GM12878 (cell line): ENCODE data around the gene SORBS1. TPM values are rescaled to one million over a fixed set of nuclear protein-coding genes. Genes with fewer than 3 reads are reported as not detected.

Source experiments
- ATAC-seq: fragments of 200-7000 bp; cut with Tn5 transposase; 3 replicates; pipeline ENCODE4 v1.9.1; 2020; ENCODE audit warnings: mild to moderate bottlenecking, moderate library complexity
- BruUV-seq: library from RNA; stranded (reverse); fragments of 400-500 nt; replicated peaks from 2 replicates; lab custom pipeline; 2021; lab: Mats Ljungman, UMichigan
- CTCF ChIA-PET: fragments of 300-600 bp; sonication (Branson Sonifier 250); formaldehyde crosslinking; extraction: SDS; loops from one replicate; lab custom pipeline; 2021; ENCODE audit warnings: inconsistent platforms; lab: Yijun Ruan, JAX
- POLR2A ChIA-PET: fragments of 350-600 bp; formaldehyde crosslinking; extraction: SDS; loops from one replicate; lab custom pipeline; 2021; ENCODE audit warnings: inconsistent platforms; lab: Charles Lee
- RAD21 ChIA-PET: fragments of 300-600 bp; sonication (Branson Sonifier 250); formaldehyde crosslinking; loops from one replicate; lab custom pipeline; 2023; ENCODE audit warnings: antibody characterized with exemption; ENCODE audit not compliant: unreplicated experiment; lab: Charles Lee
- SMC1A ChIA-PET: fragments of 300-600 bp; sonication (Branson Sonifier 250); formaldehyde crosslinking; loops from one replicate; lab custom pipeline; 2023; ENCODE audit not compliant: unreplicated experiment, uncharacterized antibody; lab: Charles Lee
- DNase-seq: peaks from one replicate; pipeline ENCODE4 v3.0.0-alpha.2; 2011; ENCODE audit warnings: low read depth, low spot score
- FAIRE-seq: peaks from 3 replicates; lab custom pipeline; 2011; peaks lifted over from hg19 to GRCh38; lab: Jason Lieb, UNC
- H2AFZ ChIP-seq: 2 replicates; pipeline ENCODE4 v1.6.0; 2011; ENCODE audit warnings: low read depth, low read length, control low read depth; ENCODE audit not compliant: control insufficient read depth
- H3K27ac ChIP-seq: 2 replicates; pipeline ENCODE4 v1.5.1; 2011; ENCODE audit warnings: control low read depth; ENCODE audit not compliant: control insufficient read depth, insufficient read depth
- H3K27me3 ChIP-seq, 2 experiments: replicated peaks in 1 of 2; 2 replicates each; pipeline versions ENCODE4 v1.6.0 to v1.6.1; 2011; ENCODE audit warnings: low read length in 1 of 2; ENCODE audit not compliant: control insufficient read depth in 2 of 2, insufficient read depth in 2 of 2
- H3K36me3 ChIP-seq, 2 experiments: 2 replicates each; pipeline ENCODE4 v1.5.1; 2011; ENCODE audit warnings: low read length in 1 of 2; ENCODE audit not compliant: control insufficient read depth in 2 of 2, insufficient read depth in 2 of 2
- H3K4me1 ChIP-seq: 2 replicates; pipeline ENCODE4 v1.6.1; 2011; ENCODE audit warnings: mild to moderate bottlenecking, low read length, moderate library complexity, mixed read lengths; ENCODE audit not compliant: control insufficient read depth, insufficient read depth
- H3K4me2 ChIP-seq: 2 replicates; pipeline ENCODE4 v1.6.0; 2011; ENCODE audit warnings: control low read depth; ENCODE audit not compliant: control insufficient read depth, insufficient read depth
- H3K4me3 ChIP-seq: fragments of 200-600 bp; sonication (generic); 2 replicates; pipeline ENCODE4 v1.5.1; 2016
- H3K79me2 ChIP-seq: 2 replicates; pipeline ENCODE4 v1.6.0; 2011; ENCODE audit warnings: low read length; ENCODE audit not compliant: control insufficient read depth, insufficient read depth
- H3K9ac ChIP-seq: 2 replicates; pipeline ENCODE4 v1.8.0; 2011; ENCODE audit warnings: low read length, control low read depth, mixed read lengths; ENCODE audit not compliant: control insufficient read depth, insufficient read depth
- H3K9me3 ChIP-seq: replicated peaks from 3 replicates; pipeline ENCODE4 v1.5.1; 2011; ENCODE audit warnings: mild to moderate bottlenecking, low read length; ENCODE audit not compliant: control insufficient read depth, insufficient read depth
- H4K20me1 ChIP-seq: 2 replicates; pipeline ENCODE4 v1.6.0; 2011; ENCODE audit not compliant: control insufficient read depth, insufficient read depth
- ETV6 ChIP-seq, 2 experiments: fragments of 450-650 bp in 1 of 2; IDR thresholded peaks in 1 of 2; conservative IDR thresholded peaks in 1 of 2; 2 replicates each; pipeline ENCODE4 v1.6.1; 2014; ENCODE audit warnings: antibody characterized with exemption in 1 of 2, borderline replicate concordance in 1 of 2, low read depth in 1 of 2, mild to moderate bottlenecking in 1 of 2, moderate library complexity in 1 of 2
- FOXK2 ChIP-seq: fragments of 450-650 bp; IDR thresholded peaks from 2 replicates; pipeline ENCODE4 v1.6.1; 2017; ENCODE audit warnings: mild to moderate bottlenecking, moderate library complexity
- HSF1 ChIP-seq: fragments of 150-350 bp; IDR thresholded peaks from 2 replicates; pipeline ENCODE4 v1.6.1; 2014; ENCODE audit warnings: mild to moderate bottlenecking, low read depth, low read length
- NFIC ChIP-seq: IDR thresholded peaks from 2 replicates; pipeline ENCODE4 v1.6.1; 2012; ENCODE audit warnings: low read depth, mild to moderate bottlenecking, inconsistent platforms, low read length, moderate library complexity
- POU2F2 ChIP-seq: IDR thresholded peaks from 3 replicates; pipeline ENCODE4 v1.6.1; 2011; ENCODE audit warnings: low read depth, mild to moderate bottlenecking, low read length, borderline replicate concordance
- PRDM15 ChIP-seq: fragments of 450-650 bp; formaldehyde crosslinking; IDR thresholded peaks from 2 replicates; pipeline ENCODE4 v1.4.0; 2020; ENCODE audit warnings: mild to moderate bottlenecking, moderate library complexity
- RB1 ChIP-seq: fragments of 450-650 bp; formaldehyde crosslinking; IDR thresholded peaks from 2 replicates; pipeline ENCODE4 v1.6.1; 2017; ENCODE audit warnings: mild to moderate bottlenecking, borderline replicate concordance
- SUZ12 ChIP-seq: fragments of 200-600 bp; sonication (generic); IDR thresholded peaks from one replicate; pipeline ENCODE4 v1.6.1; 2018; ENCODE audit warnings: antibody characterized with exemption, mild to moderate bottlenecking; ENCODE audit not compliant: unreplicated experiment
- TARDBP ChIP-seq: IDR thresholded peaks from 2 replicates; pipeline ENCODE4 v1.6.1; 2016; ENCODE audit warnings: borderline replicate concordance
- TCF12 ChIP-seq: IDR thresholded peaks from 2 replicates; pipeline ENCODE4 v1.6.1; 2011; ENCODE audit warnings: low read depth, mild to moderate bottlenecking, low read length
- ZZZ3 ChIP-seq: IDR thresholded peaks from 2 replicates; pipeline ENCODE4 v1.6.1; 2011; ENCODE audit warnings: low read depth; ENCODE audit not compliant: control insufficient read depth, insufficient read length
- WGBS: methylation state at CpG from one replicate; pipeline ENCODE4 v1.1.6; 2016; ENCODE audit warnings: low lambda C conversion rate; ENCODE audit not compliant: insufficient replicate concordance, insufficient coverage; ENCODE audit errors: missing lambda C conversion rate; 5-methylcytosine and 5-hydroxymethylcytosine counted together
- in situ Hi-C: fragments of 300-500 bp; cut with MboI; formaldehyde crosslinking; loops from 9 replicates; pipeline ENCODE4 v1.14.3; 2018; ENCODE audit warnings: mixed read lengths
- intact Hi-C: fragments of 100-400 bp; cut with micrococcal nuclease; formaldehyde crosslinking; loops from one replicate; pipeline ENCODE4 v1.14.2; 2022; ENCODE audit not compliant: unreplicated experiment
- polyA plus RNA-seq, 11 experiments: library from polyadenylated mRNA; depleted of rRNA in 4 of 11; unstranded in 6 of 11; stranded (reverse) in 5 of 11; fragments of >200 nt; fragmentation: Nextera tagmentation in 4 of 11; fragmentation: Illumina TruSeq in 1 of 11; extraction: Ambion mirVana in 4 of 11; extraction: Trizol in 1 of 11; gene quantifications; 1 replicate in 1 of 11; 2 replicates in 10 of 11; pipeline versions ENCODE4 v1.2.1 to v1.2.3, GENCODE V29; 2011 to 2016; ENCODE audit warnings: inconsistent platforms in 2 of 11, missing spikeins in 2 of 11, low read depth in 1 of 11
- total RNA-seq, 4 experiments: library from RNA; depleted of rRNA in 3 of 4; stranded (reverse); fragments of >200 nt in 3 of 4; fragmentation: Illumina TruSeq in 1 of 4; extraction: Trizol in 1 of 4; gene quantifications; 2 replicates each; pipeline versions ENCODE4 v1.2.1 to v1.2.3, GENCODE V29; 2013 to 2021
- TF ChIP-seq, protein P1 (sequence below): IDR thresholded peaks from 2 replicates; pipeline ENCODE4 v1.6.1; 2011; ENCODE audit warnings: low read depth, low read length, improper control_type of control experiment, borderline replicate concordance

The SORBS1 gene
- total and polyA plus RNA-seq, 10 of the 15 experiments (the other 5 are each of a cell fraction or from before 2014, with no cell fraction given) = 0.13 to 0.75 (median 0.39) TPM

DNA sequence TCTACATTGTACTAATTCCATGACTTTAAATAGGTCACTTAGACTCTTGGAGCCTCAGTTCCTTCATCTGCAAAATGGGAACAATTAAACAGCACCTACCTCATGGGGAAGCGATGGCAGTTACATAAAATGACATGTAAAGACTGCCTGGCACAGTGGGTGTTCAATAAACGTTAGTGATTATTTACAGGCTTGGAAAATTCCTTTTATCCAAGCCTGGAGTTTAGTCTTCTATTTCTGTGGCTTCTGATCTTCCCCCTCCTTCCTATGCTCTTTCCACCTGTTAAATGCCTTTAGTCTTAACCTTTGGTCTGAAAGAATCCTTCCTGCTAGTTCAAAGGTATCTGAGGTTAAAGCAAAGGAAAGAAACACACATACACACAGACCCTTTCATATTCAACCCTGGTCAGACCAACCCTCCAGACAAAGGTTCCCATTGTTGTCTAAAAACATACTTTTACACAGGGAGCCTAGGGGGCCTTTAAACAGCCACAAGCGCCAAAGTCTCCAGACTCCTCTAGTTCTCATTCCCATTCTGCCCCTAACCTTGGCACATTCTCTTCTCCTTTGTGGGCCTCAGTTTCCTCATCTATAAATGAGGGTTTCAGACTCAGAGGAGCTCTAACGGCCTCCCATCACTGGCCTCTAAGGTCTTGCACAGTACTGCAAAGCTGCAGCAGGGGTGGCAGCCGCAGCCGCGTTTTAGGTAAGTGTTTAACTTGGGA is 21.4 kb downstream of the SORBS1 start:
- ChIA-PET SMC1A (no interaction called here), CTCF (no interaction called here), POLR2A (no interaction called here), RAD21 (no interaction called here)
- no peak for FAIRE-seq
- peaks cover 0 to 2% of the 10 kb centered on the region in 2 experiments; a peak in 2 of 4 replicates for H3K27me3 ChIP-seq
- WGBS = 46% methylated on average over 7 of the region's 7 CpGs
- H3K36me3 ChIP-seq = no peaks in the 10 kb centered on the region
- H3K4me2 ChIP-seq = no peak overlapping the region
- no peaks in the 10 kb centered on the region for H3K9me3 ChIP-seq
- no peak overlapping the region for H2AFZ ChIP-seq
- TF ChIP-seq ZZZ3 (no peak), SUZ12 (no peak), ETV6 (conservative IDR thresholded peaks at IDR 0.05 in 1 of 2, IDR thresholded peaks at IDR 0.05 in 1 of 2; ENCODE audit: borderline replicate concordance in 1 of 2, low read depth in 1 of 2) (no peak), POU2F2 (no peak), TARDBP (no peak), RB1 (no peak), PRDM15 (CRISPR knock-in tag) (no peak), NFIC (no peak), FOXK2 (no peak), HSF1 (no peak), TCF12 (no peak)
- TF ChIP-seq, protein P1, sequence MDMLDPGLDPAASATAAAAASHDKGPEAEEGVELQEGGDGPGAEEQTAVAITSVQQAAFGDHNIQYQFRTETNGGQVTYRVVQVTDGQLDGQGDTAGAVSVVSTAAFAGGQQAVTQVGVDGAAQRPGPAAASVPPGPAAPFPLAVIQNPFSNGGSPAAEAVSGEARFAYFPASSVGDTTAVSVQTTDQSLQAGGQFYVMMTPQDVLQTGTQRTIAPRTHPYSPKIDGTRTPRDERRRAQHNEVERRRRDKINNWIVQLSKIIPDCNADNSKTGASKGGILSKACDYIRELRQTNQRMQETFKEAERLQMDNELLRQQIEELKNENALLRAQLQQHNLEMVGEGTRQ = no peak
- no peak overlapping the region for H3K9ac ChIP-seq
- intact Hi-C loops (no loop called here), in situ Hi-C loops (no loop called here)
- no peaks in the 10 kb centered on the region for H3K4me1 ChIP-seq
- BruUV-seq = no TSS peak
- no peak for DNase-seq
- no peak overlapping the region for H3K27ac ChIP-seq
- H4K20me1 ChIP-seq = no peaks in the 10 kb centered on the region
- H3K4me3 ChIP-seq = no peak overlapping the region
- H3K79me2 ChIP-seq = no peaks in the 10 kb centered on the region
- ATAC-seq = no peak
